Nephron (organoid): ENCODE data around the gene MOB4.

Experiments used
- H3K27ac Mint-ChIP-seq, 3 experiments: 2 replicates each; pipeline ENCODE4 v1.8.0; 2020; ENCODE audit warnings: mixed read lengths in 3 of 3, mild to moderate bottlenecking in 2 of 3, moderate library complexity in 1 of 3
- H3K27me3 Mint-ChIP-seq: 2 replicates; pipeline ENCODE4 v1.8.0; 2021; ENCODE audit warnings: low read depth, mild to moderate bottlenecking, moderate library complexity, mixed read lengths
- H3K36me3 Mint-ChIP-seq: 2 replicates; pipeline ENCODE4 v1.8.0; 2020; ENCODE audit warnings: low read depth, mixed read lengths
- H3K4me1 Mint-ChIP-seq: 2 replicates; pipeline ENCODE4 v1.8.0; 2020; ENCODE audit warnings: mixed read lengths
- H3K4me3 Mint-ChIP-seq, 3 experiments: 2 replicates each; pipeline ENCODE4 v1.8.0; 2020; ENCODE audit warnings: mild to moderate bottlenecking in 3 of 3, mixed read lengths in 3 of 3, moderate library complexity in 2 of 3
- H3K9me3 Mint-ChIP-seq: 2 replicates; pipeline ENCODE4 v1.8.0; 2020; ENCODE audit warnings: mixed read lengths
- CTCF ChIP-seq, 3 experiments: fragments of 200-600 bp; sonication (generic); IDR thresholded peaks; one replicate each; pipeline ENCODE4 v1.5.0; 2021; ENCODE audit warnings: antibody characterized with exemption in 3 of 3; ENCODE audit not compliant: unreplicated experiment in 3 of 3

MOB4 gene

GRCh38 chr2:197559681-197560080 is 43.8 kb downstream of the MOB4 start:
- H3K4me3 Mint-ChIP-seq, result no peak overlapping the region
- TF ChIP-seq CTCF (IDR thresholded peaks at IDR 0.05; ENCODE audit: unreplicated experiment in 3 of 3), result no peak
- H3K36me3 Mint-ChIP-seq, result peaks cover 44% of the 10 kb centered on the region
- no peaks in the 10 kb centered on the region for H3K27me3 Mint-ChIP-seq
- peaks cover 8% of the 10 kb centered on the region for H3K9me3 Mint-ChIP-seq
- H3K27ac Mint-ChIP-seq, result no peak overlapping the region
- H3K4me1 Mint-ChIP-seq, result no peaks in the 10 kb centered on the region

GRCh38 chr2:197560146-197560665 is 44.3 kb downstream of the MOB4 start:
- Mint-ChIP-seq H3K27ac (no peak overlapping the region), H3K36me3 (peaks cover 49% of the 10 kb centered on the region), H3K4me3 (no peak overlapping the region), H3K9me3 (peaks cover 8% of the 10 kb centered on the region), H3K27me3 (no peaks in the 10 kb centered on the region), H3K4me1 (no peaks in the 10 kb centered on the region)
- no peak for TF ChIP-seq CTCF (IDR thresholded peaks at IDR 0.05; ENCODE audit: unreplicated experiment in 3 of 3)

GRCh38 chr2:197571627-197572271 is 55.9 kb downstream of the MOB4 start:
- no peaks in the 10 kb centered on the region for H3K4me1 Mint-ChIP-seq
- no peaks in the 10 kb centered on the region for H3K27me3 Mint-ChIP-seq
- no peak for TF ChIP-seq CTCF (IDR thresholded peaks at IDR 0.05; ENCODE audit: unreplicated experiment in 3 of 3)
- no peak overlapping the region for H3K27ac Mint-ChIP-seq
- H3K9me3 Mint-ChIP-seq, result peaks cover 18% of the 10 kb centered on the region
- peaks cover 58% of the 10 kb centered on the region for H3K36me3 Mint-ChIP-seq
- H3K4me3 Mint-ChIP-seq, result no peak overlapping the region

GRCh38 chr2:197573608-197574007 is 57.7 kb downstream of the MOB4 start:
- H3K4me3 Mint-ChIP-seq, result no peak overlapping the region
- H3K27me3 Mint-ChIP-seq, result no peaks in the 10 kb centered on the region
- no peak overlapping the region for H3K27ac Mint-ChIP-seq
- H3K4me1 Mint-ChIP-seq, result no peaks in the 10 kb centered on the region
- H3K36me3 Mint-ChIP-seq, result peaks cover 52% of the 10 kb centered on the region
- TF ChIP-seq CTCF (IDR thresholded peaks at IDR 0.05; ENCODE audit: unreplicated experiment in 3 of 3), result no peak
- H3K9me3 Mint-ChIP-seq, result peaks cover 18% of the 10 kb centered on the region

GRCh38 chr2:197575987-197576386 is 60.1 kb downstream of the MOB4 start:
- Mint-ChIP-seq H3K36me3 (peaks cover 44% of the 10 kb centered on the region), H3K27me3 (no peaks in the 10 kb centered on the region), H3K4me3 (no peak overlapping the region), H3K27ac (no peak overlapping the region), H3K9me3 (peaks cover 18% of the 10 kb centered on the region), H3K4me1 (no peaks in the 10 kb centered on the region)
- no peak for TF ChIP-seq CTCF (IDR thresholded peaks at IDR 0.05; ENCODE audit: unreplicated experiment in 3 of 3)

GRCh38 chr2:197576631-197577030 is 60.8 kb downstream of the MOB4 start:
- H3K27me3 Mint-ChIP-seq, result no peaks in the 10 kb centered on the region
- H3K4me1 Mint-ChIP-seq, result no peaks in the 10 kb centered on the region
- no peak overlapping the region for H3K4me3 Mint-ChIP-seq
- peaks cover 18% of the 10 kb centered on the region for H3K9me3 Mint-ChIP-seq
- no peak overlapping the region for H3K27ac Mint-ChIP-seq
- TF ChIP-seq CTCF (IDR thresholded peaks at IDR 0.05; ENCODE audit: unreplicated experiment in 3 of 3), result no peak
- H3K36me3 Mint-ChIP-seq, result peaks cover 38% of the 10 kb centered on the region
